ENCODE measurements around the gene ATP11A.
"Not testable (repeated sequence)": the region's sequence is repeated elsewhere in the genome, so short reads cannot be mapped to it uniquely, and the experiment has no call there.

ATP11A gene

DNA sequence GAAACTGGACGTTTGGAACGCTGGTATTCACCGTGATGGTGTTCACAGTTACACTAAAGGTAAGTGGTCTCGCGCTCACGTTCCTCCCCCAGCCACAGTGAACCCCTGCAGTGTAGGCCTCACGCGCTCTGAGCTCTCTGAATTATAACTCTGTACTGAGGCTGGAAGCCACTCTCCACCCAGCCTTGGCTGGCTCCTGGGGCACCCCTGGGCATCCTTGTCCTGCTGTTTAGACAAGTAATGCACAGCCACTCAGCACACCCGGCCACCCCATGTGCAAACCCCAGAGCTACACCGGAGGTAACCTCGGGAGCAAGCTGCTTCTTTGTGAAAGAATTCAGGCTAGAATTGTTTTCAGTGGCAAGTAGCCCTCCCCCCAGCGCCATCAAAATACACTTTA is 181.9 kb downstream of the ATP11A start:
- Histone ChIP-seq H3K36me3 (ENCODE audit: control insufficient read depth, insufficient read depth, low read length) (no peaks in the 10 kb centered on the region), H3K4me2 (ENCODE audit: low read length) (no peak overlapping the region)

DNA sequence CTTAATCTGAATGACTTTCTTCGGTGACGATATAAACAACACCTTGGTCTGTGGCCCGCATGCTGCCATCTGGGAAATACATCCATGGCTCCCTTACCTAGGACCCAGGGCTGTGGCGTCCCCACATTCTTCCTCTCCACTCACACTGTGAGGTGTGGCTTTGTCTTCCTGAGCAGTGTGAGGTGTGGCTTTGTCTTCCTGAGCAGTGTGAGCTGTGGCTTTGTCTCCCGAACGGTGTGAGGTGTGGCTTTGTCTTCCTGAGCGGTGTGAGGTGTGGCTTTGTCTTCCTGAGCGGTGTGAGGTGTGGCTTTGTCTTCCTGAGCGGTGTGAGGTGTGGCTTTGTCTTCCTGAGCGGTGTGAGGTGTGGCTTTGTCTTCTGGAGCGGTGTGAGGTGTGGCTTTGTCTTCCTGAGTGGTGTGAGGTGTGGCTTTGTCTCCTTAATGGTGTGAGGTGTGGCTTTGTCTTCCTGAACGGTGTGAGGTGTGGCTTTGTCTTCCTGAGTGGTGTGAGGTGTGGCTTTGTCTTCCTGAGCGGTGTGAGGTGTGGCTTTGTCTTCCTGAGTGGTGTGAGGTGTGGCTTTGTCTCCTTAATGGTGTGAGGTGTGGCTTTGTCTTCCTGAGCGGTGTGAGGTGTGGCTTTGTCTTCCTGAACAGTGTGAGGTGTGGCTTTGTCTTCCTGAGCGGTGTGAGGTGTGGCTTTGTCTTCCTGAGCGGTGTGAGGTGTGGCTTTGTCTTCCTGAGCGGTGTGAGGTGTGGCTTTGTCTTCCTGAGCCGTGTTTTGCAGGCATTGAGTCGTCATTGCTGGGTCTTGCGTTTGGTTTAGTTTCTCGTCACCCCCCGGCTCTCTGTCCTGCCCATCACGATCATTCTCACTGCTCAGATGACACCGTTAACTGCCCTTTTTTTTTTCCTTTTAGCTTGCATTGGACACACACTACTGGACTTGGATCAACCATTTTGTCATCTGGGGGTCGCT is 183.1 kb downstream of the ATP11A start:
- not testable (repeated sequence) for H3K4me2 ChIP-seq (ENCODE audit: low read length); H3K9me3 ChIP-seq (ENCODE audit: control insufficient read depth, low read length); H3K79me2 ChIP-seq; H2AFZ ChIP-seq; H3K4me1 ChIP-seq; H3K4me3 ChIP-seq (ENCODE audit: low read depth, low read length); H3K9ac ChIP-seq; H3K27me3 ChIP-seq (ENCODE audit: control insufficient read depth, insufficient read depth, low read length); H3K36me3 ChIP-seq (ENCODE audit: control insufficient read depth, insufficient read depth, low read length); H3K27ac ChIP-seq

More for the DNA sequence above, 181.9 kb downstream of the ATP11A start:
- H3K9me3 ChIP-seq (ENCODE audit: control insufficient read depth, low read length): no peaks in the 10 kb centered on the region
- H3K27ac ChIP-seq: no peak overlapping the region
- H3K9ac ChIP-seq: no peak overlapping the region
- no peaks in the 10 kb centered on the region for H3K79me2 ChIP-seq
- TF ChIP-seq, protein P1, sequence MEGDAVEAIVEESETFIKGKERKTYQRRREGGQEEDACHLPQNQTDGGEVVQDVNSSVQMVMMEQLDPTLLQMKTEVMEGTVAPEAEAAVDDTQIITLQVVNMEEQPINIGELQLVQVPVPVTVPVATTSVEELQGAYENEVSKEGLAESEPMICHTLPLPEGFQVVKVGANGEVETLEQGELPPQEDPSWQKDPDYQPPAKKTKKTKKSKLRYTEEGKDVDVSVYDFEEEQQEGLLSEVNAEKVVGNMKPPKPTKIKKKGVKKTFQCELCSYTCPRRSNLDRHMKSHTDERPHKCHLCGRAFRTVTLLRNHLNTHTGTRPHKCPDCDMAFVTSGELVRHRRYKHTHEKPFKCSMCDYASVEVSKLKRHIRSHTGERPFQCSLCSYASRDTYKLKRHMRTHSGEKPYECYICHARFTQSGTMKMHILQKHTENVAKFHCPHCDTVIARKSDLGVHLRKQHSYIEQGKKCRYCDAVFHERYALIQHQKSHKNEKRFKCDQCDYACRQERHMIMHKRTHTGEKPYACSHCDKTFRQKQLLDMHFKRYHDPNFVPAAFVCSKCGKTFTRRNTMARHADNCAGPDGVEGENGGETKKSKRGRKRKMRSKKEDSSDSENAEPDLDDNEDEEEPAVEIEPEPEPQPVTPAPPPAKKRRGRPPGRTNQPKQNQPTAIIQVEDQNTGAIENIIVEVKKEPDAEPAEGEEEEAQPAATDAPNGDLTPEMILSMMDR (IDR thresholded peaks at IDR 0.05): no peak
- no peaks in the 10 kb centered on the region for H3K27me3 ChIP-seq (ENCODE audit: control insufficient read depth, insufficient read depth, low read length)
- H2AFZ ChIP-seq: no peak overlapping the region
- no peak overlapping the region for H3K4me3 ChIP-seq (ENCODE audit: low read depth, low read length)
- no peaks in the 10 kb centered on the region for H3K4me1 ChIP-seq

DNA sequence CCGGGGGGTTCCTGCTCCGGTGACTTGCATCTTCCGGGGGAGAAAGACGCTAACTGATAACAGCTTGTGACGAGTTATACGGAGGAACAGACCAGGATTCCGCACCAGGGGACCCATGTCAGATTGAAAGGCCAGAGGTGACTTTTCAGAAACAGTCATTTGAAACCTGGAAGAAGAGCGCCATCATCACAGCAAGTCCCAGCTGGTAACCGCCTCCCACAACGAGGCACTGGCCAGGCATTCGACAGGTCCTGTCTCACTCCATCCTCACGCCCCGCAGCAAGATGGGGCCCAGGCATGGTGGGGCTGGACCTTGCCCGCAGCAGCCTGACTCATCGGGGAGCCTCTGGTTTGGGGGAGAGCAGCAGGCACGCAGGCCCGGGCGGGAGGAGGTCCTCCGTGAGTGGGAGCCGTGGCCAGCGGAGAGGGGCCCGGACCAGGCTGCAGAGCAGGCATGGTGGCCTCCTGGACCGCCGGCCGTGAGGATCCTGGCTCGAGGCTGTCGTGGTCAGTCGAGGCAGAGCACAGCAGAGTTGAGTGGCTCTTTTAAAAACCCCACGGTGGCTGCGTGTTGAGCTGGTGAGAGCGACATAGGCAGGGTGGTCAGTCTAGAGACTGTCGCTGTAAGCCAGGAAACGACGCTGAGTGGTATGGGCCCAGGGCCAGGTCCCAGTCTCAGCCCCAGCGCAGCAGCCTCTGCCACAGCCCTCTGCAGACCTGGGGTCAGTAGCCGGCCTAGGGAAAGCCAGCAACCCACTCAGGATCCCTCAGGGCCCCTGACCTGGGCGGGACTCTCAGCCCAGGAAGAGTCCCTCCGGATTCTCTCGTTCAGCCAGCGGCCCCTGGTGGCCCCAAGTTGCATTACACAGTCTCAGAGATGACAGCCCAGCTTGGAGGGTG is 184.3 kb downstream of the ATP11A start:
- Histone ChIP-seq H3K27ac (no peak overlapping the region), H3K4me2 (ENCODE audit: low read length) (no peak overlapping the region), H3K9me3 (ENCODE audit: control insufficient read depth, low read length) (no peaks in the 10 kb centered on the region), H3K4me1 (no peaks in the 10 kb centered on the region), H3K79me2 (no peaks in the 10 kb centered on the region), H3K36me3 (ENCODE audit: control insufficient read depth, insufficient read depth, low read length) (no peaks in the 10 kb centered on the region), H2AFZ (peak overlapping the region; percentile 28), H3K9ac (no peak overlapping the region), H3K27me3 (ENCODE audit: control insufficient read depth, insufficient read depth, low read length) (no peaks in the 10 kb centered on the region), H3K4me3 (ENCODE audit: low read depth, low read length) (no peak overlapping the region)
- TF ChIP-seq, protein P1 (IDR thresholded peaks at IDR 0.05): peak; percentile 79

DNA sequence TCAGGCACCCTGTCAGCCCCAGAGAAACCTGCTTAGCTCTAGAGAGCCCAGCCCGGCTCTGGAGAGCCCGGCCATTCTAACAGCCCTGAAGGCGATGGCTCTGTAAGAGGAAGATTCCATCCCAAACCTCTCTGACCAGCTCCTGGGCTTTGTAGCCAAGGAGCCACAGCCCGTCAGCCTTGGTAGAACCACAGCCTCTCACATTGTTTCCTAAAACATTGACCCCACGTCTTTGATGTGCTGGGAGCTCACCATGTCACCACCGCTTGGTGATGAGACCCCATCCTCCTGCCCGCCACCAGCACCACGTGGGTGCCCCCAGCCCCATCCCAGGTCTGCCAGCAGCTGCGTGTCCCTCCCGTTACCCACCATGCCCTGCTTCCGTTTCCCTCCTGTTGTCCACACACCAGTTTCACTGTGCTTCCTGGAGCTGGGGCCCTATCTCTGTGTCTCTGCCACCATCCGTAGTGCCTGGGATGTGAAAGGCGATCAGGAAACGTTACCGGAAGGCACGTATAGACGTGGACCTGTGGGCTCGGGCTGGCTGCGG is 185.0 kb downstream of the ATP11A start:
- no peaks in the 10 kb centered on the region for H3K79me2 ChIP-seq
- H3K4me1 ChIP-seq: no peaks in the 10 kb centered on the region
- H3K4me3 ChIP-seq (ENCODE audit: low read depth, low read length): no peak overlapping the region
- H3K27me3 ChIP-seq (ENCODE audit: control insufficient read depth, insufficient read depth, low read length): no peaks in the 10 kb centered on the region
- H3K4me2 ChIP-seq (ENCODE audit: low read length): no peak overlapping the region
- H2AFZ ChIP-seq: no peak overlapping the region
- H3K36me3 ChIP-seq (ENCODE audit: control insufficient read depth, insufficient read depth, low read length): no peaks in the 10 kb centered on the region
- no peaks in the 10 kb centered on the region for H3K9me3 ChIP-seq (ENCODE audit: control insufficient read depth, low read length)
- H3K27ac ChIP-seq: no peak overlapping the region
- no peak overlapping the region for H3K9ac ChIP-seq
- TF ChIP-seq, protein P1 (IDR thresholded peaks at IDR 0.05): no peak

DNA sequence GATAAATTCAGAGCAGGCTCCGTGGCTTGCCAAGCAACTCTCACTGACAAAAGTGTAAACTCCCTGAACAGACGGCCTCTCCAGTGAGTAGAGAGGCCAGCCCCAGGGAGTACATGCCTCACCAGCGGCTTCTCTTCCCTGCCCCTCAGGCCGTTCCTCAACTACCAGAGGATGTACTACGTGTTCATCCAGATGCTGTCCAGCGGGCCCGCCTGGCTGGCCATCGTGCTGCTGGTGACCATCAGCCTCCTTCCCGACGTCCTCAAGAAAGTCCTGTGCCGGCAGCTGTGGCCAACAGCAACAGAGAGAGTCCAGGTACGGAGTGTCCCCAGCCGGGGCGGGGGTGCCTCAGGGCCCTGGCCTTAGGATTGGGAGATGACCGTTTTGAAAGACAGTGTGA is 185.8 kb downstream of the ATP11A start:
- Histone ChIP-seq H3K4me2 (ENCODE audit: low read length) (no peak overlapping the region), H3K27ac (no peak overlapping the region), H3K9me3 (ENCODE audit: control insufficient read depth, low read length) (no peaks in the 10 kb centered on the region), H2AFZ (no peak overlapping the region), H3K36me3 (ENCODE audit: control insufficient read depth, insufficient read depth, low read length) (no peaks in the 10 kb centered on the region), H3K79me2 (no peaks in the 10 kb centered on the region), H3K27me3 (ENCODE audit: control insufficient read depth, insufficient read depth, low read length) (no peaks in the 10 kb centered on the region), H3K4me1 (no peaks in the 10 kb centered on the region), H3K4me3 (ENCODE audit: low read depth, low read length) (no peak overlapping the region), H3K9ac (no peak overlapping the region)
- TF ChIP-seq, protein P1 (IDR thresholded peaks at IDR 0.05): no peak

All from parathyroid adenoma (tissue), 2 donors.